H9 (cell line): Measurements from ENCODE around the gene CNTF. TPM values are rescaled to one million over a fixed set of nuclear protein-coding genes. Genes with fewer than 3 reads are reported as not detected.

Experiments used
- DNase-seq: peaks from one replicate; pipeline ENCODE4 v3.0.0-alpha.2; 2017
- H2AFZ ChIP-seq: one replicate; pipeline ENCODE4 v1.6.1; 2013; ENCODE audit warnings: mild to moderate bottlenecking, low read length, control low read depth, moderate library complexity
- H2AK5ac ChIP-seq: 2 replicates; pipeline ENCODE4 v1.6.1; 2013; ENCODE audit warnings: low read length, control low read depth, mixed read lengths; ENCODE audit not compliant: insufficient read length
- H2BK120ac ChIP-seq: one replicate; pipeline ENCODE4 v1.6.1; 2013; ENCODE audit warnings: low read depth, mild to moderate bottlenecking, low read length, control low read depth, inconsistent platforms; ENCODE audit not compliant: poor library complexity, severe bottlenecking
- H2BK12ac ChIP-seq: 2 replicates; pipeline ENCODE4 v1.6.1; 2013; ENCODE audit warnings: low read length, control low read depth, mixed read lengths, low read depth; ENCODE audit not compliant: insufficient read length
- H2BK15ac ChIP-seq: 2 replicates; pipeline ENCODE4 v1.6.1; 2013; ENCODE audit warnings: low read depth, low read length, control low read depth
- H2BK20ac ChIP-seq: one replicate; pipeline ENCODE4 v1.6.1; 2013; ENCODE audit warnings: low read depth, mild to moderate bottlenecking, low read length, control low read depth, inconsistent platforms; ENCODE audit not compliant: poor library complexity, severe bottlenecking
- H2BK5ac ChIP-seq: 2 replicates; pipeline ENCODE4 v1.6.1; 2013; ENCODE audit warnings: low read length, control low read depth, mixed read lengths; ENCODE audit not compliant: insufficient read length
- H3K14ac ChIP-seq: 2 replicates; pipeline ENCODE4 v1.6.1; 2013; ENCODE audit warnings: low read length, control low read depth; ENCODE audit not compliant: insufficient read depth
- H3K18ac ChIP-seq: 2 replicates; pipeline ENCODE4 v1.6.1; 2013; ENCODE audit warnings: low read depth, mild to moderate bottlenecking, mixed read lengths, low read length, control low read depth; ENCODE audit not compliant: insufficient read length
- H3K23ac ChIP-seq: 2 replicates; pipeline ENCODE4 v1.6.1; 2013; ENCODE audit warnings: low read length, control low read depth, mixed read lengths, low read depth; ENCODE audit not compliant: insufficient read length
- H3K23me2 ChIP-seq: 2 replicates; pipeline ENCODE4 v1.6.1; 2013; ENCODE audit warnings: low read depth, mild to moderate bottlenecking, mixed read lengths, low read length, control low read depth; ENCODE audit not compliant: insufficient read length, poor library complexity, severe bottlenecking
- H3K27ac ChIP-seq: 2 replicates; pipeline ENCODE4 v1.5.1; 2013; ENCODE audit warnings: low read length, control low read depth, mixed read lengths, low read depth; ENCODE audit not compliant: insufficient read length
- H3K27me3 ChIP-seq: 2 replicates; pipeline ENCODE4 v1.6.1; 2013; ENCODE audit warnings: low read length, control low read depth, inconsistent platforms; ENCODE audit not compliant: insufficient read depth
- H3K4ac ChIP-seq: 2 replicates; pipeline ENCODE4 v1.6.1; 2013; ENCODE audit warnings: low read depth, mild to moderate bottlenecking, control low read depth, inconsistent platforms, low read length, moderate library complexity
- H3K4me1 ChIP-seq: 2 replicates; pipeline ENCODE4 v1.6.1; 2013; ENCODE audit warnings: low read length, control low read depth, inconsistent platforms; ENCODE audit not compliant: insufficient read depth
- H3K4me2 ChIP-seq: 2 replicates; pipeline ENCODE4 v1.6.1; 2013; ENCODE audit warnings: low read length, control low read depth, mixed read lengths; ENCODE audit not compliant: insufficient read length, insufficient read depth
- H3K56ac ChIP-seq: 2 replicates; pipeline ENCODE4 v1.6.1; 2013; ENCODE audit warnings: low read depth, mild to moderate bottlenecking, mixed read lengths, low read length, control low read depth; ENCODE audit not compliant: insufficient read length
- H3K79me1 ChIP-seq: 2 replicates; pipeline ENCODE4 v1.6.1; 2013; ENCODE audit warnings: low read depth, mild to moderate bottlenecking, moderate library complexity, low read length, control low read depth, inconsistent platforms; ENCODE audit not compliant: insufficient read depth, poor library complexity, severe bottlenecking
- H3K79me2 ChIP-seq: 2 replicates; pipeline ENCODE4 v1.6.1; 2013; ENCODE audit warnings: low read length, control low read depth, inconsistent platforms; ENCODE audit not compliant: insufficient read depth
- H3K9ac ChIP-seq: 2 replicates; pipeline ENCODE4 v1.6.1; 2013; ENCODE audit warnings: low read length, control low read depth, mixed read lengths; ENCODE audit not compliant: insufficient read length; ENCODE audit errors: extremely low read depth
- H3K9me3 ChIP-seq: one replicate; pipeline ENCODE4 v1.6.1; 2013; ENCODE audit warnings: low read depth, low read length, inconsistent platforms; ENCODE audit not compliant: control insufficient read depth
- H3T11ph ChIP-seq: one replicate; pipeline ENCODE4 v1.6.1; 2013; ENCODE audit warnings: mild to moderate bottlenecking, low read length, control low read depth, inconsistent platforms
- H4K20me1 ChIP-seq: one replicate; pipeline ENCODE4 v1.6.1; 2013; ENCODE audit not compliant: control insufficient read depth, insufficient read length, insufficient read depth
- H4K5ac ChIP-seq: 2 replicates; pipeline ENCODE4 v1.6.1; 2013; ENCODE audit warnings: low read depth, mild to moderate bottlenecking, mixed read lengths, low read length, control low read depth; ENCODE audit not compliant: insufficient read length
- H4K8ac ChIP-seq: replicated peaks from 2 replicates; pipeline ENCODE4 v1.6.1; 2013; ENCODE audit warnings: low read length, control low read depth, mixed read lengths, low read depth; ENCODE audit not compliant: insufficient read length
- H4K91ac ChIP-seq: 2 replicates; pipeline ENCODE4 v1.6.1; 2013; ENCODE audit warnings: low read depth, mild to moderate bottlenecking, moderate library complexity, mixed read lengths, low read length, control low read depth; ENCODE audit not compliant: insufficient read length
- H3K27ac Mint-ChIP-seq, 3 experiments: 2 replicates in 2 of 3; 3 replicates in 1 of 3; pipeline ENCODE4 v1.8.0; 2020 to 2021; ENCODE audit warnings: mixed read lengths in 3 of 3, mild to moderate bottlenecking in 1 of 3, moderate library complexity in 1 of 3
- H3K27me3 Mint-ChIP-seq: 2 replicates; pipeline ENCODE4 v1.8.0; 2021; ENCODE audit warnings: low read depth, mild to moderate bottlenecking, moderate library complexity, mixed read lengths
- H3K36me3 Mint-ChIP-seq, 3 experiments: 2 replicates in 2 of 3; 3 replicates in 1 of 3; pipeline ENCODE4 v1.8.0; 2020 to 2021; ENCODE audit warnings: low read depth in 3 of 3, mixed read lengths in 3 of 3; ENCODE audit not compliant: insufficient read depth in 1 of 3
- H3K4me1 Mint-ChIP-seq, 2 experiments: 2 replicates each; pipeline ENCODE4 v1.8.0; 2020; ENCODE audit warnings: mixed read lengths in 2 of 2
- H3K4me3 Mint-ChIP-seq, 2 experiments: 2 replicates in 1 of 2; 3 replicates in 1 of 2; pipeline ENCODE4 v1.8.0; 2020 to 2021; ENCODE audit warnings: mild to moderate bottlenecking in 2 of 2, mixed read lengths in 2 of 2, moderate library complexity in 1 of 2
- H3K9me3 Mint-ChIP-seq, 2 experiments: 2 replicates in 1 of 2; 3 replicates in 1 of 2; pipeline ENCODE4 v1.8.0; 2020; ENCODE audit warnings: mild to moderate bottlenecking in 2 of 2, mixed read lengths in 2 of 2, moderate library complexity in 1 of 2
- CTCF ChIP-seq: fragments of 200-600 bp; sonication (generic); conservative IDR thresholded peaks from 3 replicates; pipeline ENCODE4 v1.8.0; 2021; ENCODE audit warnings: antibody characterized with exemption, mild to moderate bottlenecking
- WGBS: extraction: QIAGEN DNeasy Blood & Tissue Kit; methylation state at CpG from one replicate; pipeline ENCODE4 v1.1.7; 2013; ENCODE audit warnings: missing lambda C conversion rate, low lambda C conversion rate, mixed read lengths; ENCODE audit not compliant: insufficient read length; ENCODE audit errors: extremely low coverage; 5-methylcytosine and 5-hydroxymethylcytosine counted together
- total RNA-seq: library from RNA; stranded (reverse); gene quantifications from 2 replicates; pipeline ENCODE4 v1.2.1, GENCODE V29; 2021

CNTF gene
- total RNA-seq, 1 experiment from 2014 or later, result 3.5 TPM

- Histone ChIP-seq H3K23me2 (no peaks in the 10 kb centered on the region), H2BK15ac (no peak overlapping the region), H3K9me3 (no peaks in the 10 kb centered on the region), H4K5ac (no peak overlapping the region), H3K79me1 (no peaks in the 10 kb centered on the region), H3K4me2 (no peak overlapping the region), H3K18ac (no peak overlapping the region), H3K27ac (no peak overlapping the region), H2AFZ (no peak overlapping the region), H4K20me1 (no peaks in the 10 kb centered on the region), H3K23ac (no peak overlapping the region), H2BK5ac (no peak overlapping the region), H3K14ac (no peak overlapping the region), H3T11ph (no peak overlapping the region), H3K27me3 (no peaks in the 10 kb centered on the region), H3K4ac (no peak overlapping the region), H4K8ac (no peak overlapping the region), H3K4me1 (peaks cover 12% of the 10 kb centered on the region; the same call in 1 of the 2 replicates), H2BK12ac (no peak overlapping the region), H4K91ac (no peak overlapping the region), H3K9ac (no peak overlapping the region), H3K79me2 (no peaks in the 10 kb centered on the region), H2AK5ac (no peak overlapping the region), H2BK120ac (no peak overlapping the region), H2BK20ac (no peak overlapping the region), H3K56ac (no peak overlapping the region)
- no CpG with 5 or more reads among the region's 3 CpGs for WGBS
- Mint-ChIP-seq H3K27ac (no peak overlapping the region), H3K4me1 (peaks cover 6 to 10% of the 10 kb centered on the region in 2 experiments; a peak in 2 of 4 replicates), H3K27me3 (no peaks in the 10 kb centered on the region), H3K36me3 (peaks cover 10 to 19% (median 12%) of the 10 kb centered on the region in 3 experiments; a peak in 6 of 7 replicates), H3K4me3 (no peak overlapping the region), H3K9me3 (no peaks in the 10 kb centered on the region)
- TF ChIP-seq CTCF, result no peak
- no peak for DNase-seq
Measured at GRCh38 chr11:58628446-58628845, 6.0 kb downstream of the CNTF start.
